GM19397 (cell line): ENCODE measurements around the gene LCORL.
"Not testable (repeated sequence)": the region's sequence is repeated elsewhere in the genome, so short reads cannot be mapped to it uniquely, and the experiment has no call there.

Source experiments
- ATAC-seq: cut with Tn5 transposase; IDR thresholded peaks from one replicate; pipeline ENCODE4 v1.9.1; 2021; ENCODE audit warnings: mild to moderate bottlenecking, moderate library complexity; ENCODE audit not compliant: unreplicated experiment

Gene LCORL

DNA sequence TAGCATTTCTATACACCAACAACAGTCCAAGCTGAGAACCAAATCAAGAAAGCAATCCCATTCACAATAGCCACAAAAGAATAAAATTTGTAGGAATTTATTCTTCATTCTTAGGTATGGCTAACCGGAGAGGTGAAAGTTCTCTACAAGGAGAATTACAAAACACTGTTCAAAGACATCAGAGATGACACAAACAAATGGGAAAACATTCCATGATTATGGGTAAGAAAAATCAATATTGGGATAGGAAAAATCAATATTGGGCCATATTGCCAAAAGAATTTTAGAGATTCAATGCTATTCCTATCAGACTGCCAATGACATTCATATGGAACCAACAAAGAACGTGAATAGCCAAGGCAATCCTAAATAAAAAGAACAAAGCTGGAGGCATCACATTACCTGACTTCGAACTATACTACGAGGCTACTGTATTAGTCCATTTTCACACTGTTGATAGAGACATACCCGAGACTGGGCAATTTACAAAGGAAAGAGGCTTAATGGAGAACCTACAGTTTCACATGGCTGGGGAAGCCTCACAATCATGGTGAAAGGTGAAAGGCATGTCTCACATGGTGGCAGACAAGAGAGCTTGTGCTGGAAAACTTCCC is 161.7 kb downstream of the LCORL start:
- no peak for ATAC-seq

DNA sequence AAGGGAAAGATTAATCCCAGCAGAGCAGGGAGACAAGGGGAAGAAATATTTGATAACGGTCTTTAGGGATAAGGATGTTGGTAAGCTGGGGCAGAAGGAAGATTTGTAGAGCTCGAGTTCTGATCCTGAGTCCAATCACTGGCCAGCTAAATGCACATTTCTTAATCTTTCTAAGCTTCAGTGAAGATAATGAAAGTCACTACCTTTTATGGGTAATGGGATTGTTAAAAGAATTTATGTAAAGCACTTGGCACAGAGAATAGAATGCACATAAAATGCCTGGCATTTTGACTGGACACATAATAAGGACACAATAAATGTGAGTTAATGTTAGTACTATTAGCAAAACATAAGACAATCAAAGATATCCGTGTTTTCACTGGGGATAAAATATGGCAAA is 167.5 kb downstream of the LCORL start:
- ATAC-seq: no peak

DNA sequence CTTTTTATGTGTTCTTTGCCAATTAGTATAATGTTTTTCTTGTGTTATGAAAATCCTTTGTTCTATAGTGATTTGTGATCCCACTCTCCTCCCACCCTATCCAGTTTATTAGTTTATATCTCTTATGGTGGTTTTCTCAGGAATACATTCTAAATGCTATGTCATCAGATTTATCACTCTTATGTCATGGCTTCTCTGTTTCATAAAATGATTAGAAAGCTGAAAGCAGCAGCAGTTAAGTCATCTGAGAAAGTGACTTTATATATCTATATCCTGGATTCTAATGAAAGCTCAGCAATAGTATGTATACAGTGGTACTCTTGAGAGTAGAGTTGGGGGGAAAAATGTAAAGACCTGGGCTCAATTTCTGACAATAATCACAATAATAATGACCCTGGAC is 169.6 kb downstream of the LCORL start:
- no peak for ATAC-seq

DNA sequence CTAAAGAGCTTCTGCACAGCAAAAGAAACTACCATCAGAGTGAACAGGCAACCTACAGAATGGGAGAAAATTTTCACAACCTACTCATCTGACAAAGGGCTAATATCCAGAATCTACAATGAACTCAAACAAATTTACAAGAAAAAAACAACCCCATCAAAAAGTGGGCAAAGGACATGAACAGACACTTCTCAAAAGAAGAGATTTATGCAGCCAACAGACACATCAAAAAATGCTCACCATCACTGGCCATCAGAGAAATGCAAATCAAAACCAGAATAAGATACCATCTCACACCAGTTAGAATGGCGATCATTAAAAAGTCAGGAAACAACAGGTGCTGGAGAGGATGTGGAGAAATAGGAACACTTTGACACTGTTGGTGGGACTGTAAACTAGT is 171.3 kb downstream of the LCORL start:
- ATAC-seq: not testable (repeated sequence)

DNA sequence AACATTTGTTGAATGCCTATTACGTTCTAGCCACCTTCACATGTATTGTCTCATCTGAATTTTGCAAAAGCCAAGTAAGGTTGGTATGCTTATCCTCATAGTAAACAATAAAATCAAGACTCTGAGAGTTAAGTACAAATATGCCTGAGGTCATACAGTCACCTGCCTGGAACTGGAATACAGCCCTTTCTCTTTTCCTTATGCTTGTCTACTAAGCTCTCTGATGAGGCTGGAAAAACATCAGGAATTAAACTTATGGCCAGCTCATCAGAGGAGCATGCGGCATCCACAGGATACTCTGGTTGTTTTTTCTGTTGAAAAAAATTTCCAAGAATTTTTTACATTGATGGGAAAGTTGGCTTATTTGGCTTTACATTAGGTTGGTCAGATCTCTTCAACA is 175.3 kb downstream of the LCORL start:
- no peak for ATAC-seq

DNA sequence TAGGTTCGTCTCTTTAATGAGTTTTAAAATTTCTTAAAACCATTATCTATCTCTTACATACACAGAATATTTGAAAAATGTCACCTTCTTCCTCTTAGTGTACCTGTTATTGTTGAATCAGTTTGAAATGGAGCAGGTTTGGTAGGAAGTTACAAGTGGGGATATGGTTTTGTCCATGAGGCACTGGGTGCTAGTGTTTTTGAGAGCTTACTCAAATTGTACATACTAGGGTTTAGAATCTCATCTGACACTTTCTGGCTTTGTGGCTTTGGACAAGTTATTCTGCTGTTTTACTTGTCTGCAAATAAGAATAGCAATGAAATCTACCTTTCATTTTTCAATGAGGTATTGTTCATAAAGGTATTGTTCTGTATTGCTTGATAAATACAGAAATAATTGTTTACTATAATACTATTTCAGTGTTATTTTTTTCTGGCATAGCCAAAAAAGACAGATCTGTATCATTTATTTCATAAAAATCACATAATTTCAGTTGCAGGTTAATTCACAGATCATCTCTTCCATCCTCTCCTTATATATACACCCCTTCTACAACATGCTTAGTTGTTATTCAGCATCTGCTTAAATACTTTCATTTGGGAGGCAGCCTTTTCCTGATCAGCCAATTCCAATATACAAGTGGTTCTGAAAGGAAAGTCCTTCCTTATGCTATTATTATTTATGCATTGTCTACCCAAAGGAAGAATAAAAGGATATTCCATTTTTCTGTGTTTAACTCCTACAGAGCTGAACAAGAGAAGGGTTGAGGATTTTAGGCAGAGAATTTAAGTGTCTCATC is 197.5 kb downstream of the LCORL start:
- ATAC-seq: no peak

DNA sequence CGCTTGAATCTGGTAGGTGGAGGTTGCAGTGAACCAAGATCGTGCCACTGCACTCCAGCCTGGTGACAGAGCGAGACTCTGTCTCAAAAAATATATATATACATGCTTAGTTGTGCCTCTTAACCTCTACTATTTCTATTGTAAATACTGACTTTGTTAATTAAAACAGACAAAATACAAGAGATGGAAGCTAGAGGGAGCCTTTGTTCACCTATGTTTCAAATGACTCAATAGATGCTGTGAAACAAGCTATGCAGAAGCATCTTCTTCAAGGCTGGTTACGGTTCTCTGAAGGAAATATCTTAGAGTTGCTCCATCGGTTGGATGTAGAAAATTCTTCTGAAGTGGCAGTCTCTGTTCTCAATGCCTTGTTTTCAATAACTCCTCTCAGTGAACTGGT is 204.5 kb downstream of the LCORL start:
- ATAC-seq: peak; percentile 67

DNA sequence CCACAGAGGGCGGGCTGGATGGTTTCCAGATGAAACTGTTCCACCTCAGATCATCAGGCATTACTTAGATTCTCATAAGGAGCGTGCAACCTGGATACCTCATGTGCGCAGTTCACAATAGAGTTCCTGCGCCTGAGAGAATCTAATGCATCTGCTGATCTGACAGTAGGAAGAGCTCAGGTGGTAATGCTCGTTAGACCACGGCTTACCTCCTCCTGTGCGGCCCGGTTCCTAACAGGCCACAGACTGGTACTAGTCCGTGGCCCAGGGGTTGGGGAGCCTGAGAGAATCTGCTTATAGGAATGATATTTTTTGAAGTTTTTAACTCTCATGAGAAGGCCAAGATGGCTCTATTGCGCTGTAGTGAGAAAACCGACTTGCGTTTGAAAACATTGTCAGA is 205.4 kb downstream of the LCORL start:
- no peak for ATAC-seq

DNA sequence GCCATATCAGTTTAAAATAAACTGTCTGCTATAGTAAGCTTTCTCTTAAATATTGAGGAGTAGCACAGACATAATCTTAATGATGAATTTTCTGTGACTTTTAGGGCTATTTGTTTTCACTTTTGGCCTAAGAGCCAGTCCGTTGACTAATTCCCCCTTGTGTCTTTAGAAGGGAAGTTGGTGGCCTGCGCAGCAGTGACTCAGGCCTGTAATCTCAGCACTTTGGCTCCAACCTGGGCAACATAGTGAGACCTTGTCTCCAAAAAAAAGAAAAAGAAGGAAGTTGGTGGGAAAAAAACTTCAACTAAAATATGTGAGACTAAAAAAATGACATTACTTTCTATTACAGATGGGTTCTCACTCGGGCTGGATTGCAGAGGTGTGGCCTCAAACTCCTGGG is 207.4 kb downstream of the LCORL start:
- no peak for ATAC-seq

DNA sequence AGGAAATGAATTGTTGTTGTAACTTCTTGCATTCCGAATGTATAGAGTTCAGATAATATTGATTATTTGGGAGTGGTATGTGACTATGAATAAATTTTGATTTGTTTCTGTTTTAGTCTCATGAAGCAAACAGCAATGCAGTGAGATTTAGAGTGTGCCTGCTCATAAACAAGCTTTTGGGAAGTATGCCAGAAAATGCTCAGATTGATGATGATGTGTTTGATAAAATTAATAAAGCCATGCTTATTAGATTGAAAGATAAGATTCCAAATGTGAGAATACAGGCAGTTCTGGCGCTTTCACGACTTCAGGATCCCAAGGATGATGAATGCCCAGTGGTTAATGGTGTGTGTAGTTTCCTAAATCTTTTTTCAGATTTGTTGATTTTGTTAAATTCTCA is 208.8 kb downstream of the LCORL start:
- ATAC-seq: no peak

DNA sequence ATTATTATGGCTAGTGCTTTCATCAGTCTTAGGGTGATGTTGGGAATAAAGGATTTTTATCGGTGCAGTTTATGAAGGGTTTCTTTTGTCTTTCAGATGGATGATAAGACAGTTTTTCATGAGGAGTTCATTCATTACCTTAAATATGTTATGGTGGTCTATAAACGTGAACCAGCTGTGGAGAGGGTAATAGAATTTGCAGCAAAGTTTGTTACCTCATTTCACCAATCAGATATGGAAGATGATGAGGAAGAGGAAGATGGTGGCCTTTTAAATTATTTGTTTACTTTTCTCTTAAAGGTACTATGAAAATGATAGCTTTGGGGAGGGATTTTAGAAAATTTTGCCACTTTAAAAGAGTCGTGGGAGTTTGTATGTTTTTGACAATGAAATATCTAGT is 209.4 kb downstream of the LCORL start:
- ATAC-seq: no peak

DNA sequence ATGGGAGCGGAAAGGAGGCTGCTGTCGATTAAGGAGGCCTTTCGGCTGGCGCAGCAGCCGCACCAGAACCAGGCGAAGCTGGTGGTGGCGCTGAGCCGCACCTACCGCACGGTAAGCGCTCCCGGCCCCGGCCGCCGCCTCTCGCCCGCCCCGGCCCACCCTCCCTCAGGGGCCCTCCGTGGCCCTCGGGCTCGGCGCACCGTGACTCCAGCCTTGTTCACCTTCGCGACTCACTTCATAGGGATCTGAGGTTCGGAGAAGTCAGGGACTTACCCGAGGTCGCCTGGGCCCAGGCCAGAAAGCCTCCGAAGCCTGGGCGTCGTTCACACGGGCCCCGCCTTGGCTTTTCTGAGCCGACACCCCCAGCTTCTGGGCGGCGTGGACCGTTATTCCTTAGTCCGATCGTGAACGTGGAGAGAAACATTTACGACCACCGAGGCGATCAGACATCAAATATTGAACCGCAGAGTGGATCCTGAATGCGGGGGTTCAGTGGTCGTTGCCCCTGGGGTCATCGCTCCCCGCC is 210.4 kb downstream of the LCORL start:
- ATAC-seq: peak; percentile 32

DNA sequence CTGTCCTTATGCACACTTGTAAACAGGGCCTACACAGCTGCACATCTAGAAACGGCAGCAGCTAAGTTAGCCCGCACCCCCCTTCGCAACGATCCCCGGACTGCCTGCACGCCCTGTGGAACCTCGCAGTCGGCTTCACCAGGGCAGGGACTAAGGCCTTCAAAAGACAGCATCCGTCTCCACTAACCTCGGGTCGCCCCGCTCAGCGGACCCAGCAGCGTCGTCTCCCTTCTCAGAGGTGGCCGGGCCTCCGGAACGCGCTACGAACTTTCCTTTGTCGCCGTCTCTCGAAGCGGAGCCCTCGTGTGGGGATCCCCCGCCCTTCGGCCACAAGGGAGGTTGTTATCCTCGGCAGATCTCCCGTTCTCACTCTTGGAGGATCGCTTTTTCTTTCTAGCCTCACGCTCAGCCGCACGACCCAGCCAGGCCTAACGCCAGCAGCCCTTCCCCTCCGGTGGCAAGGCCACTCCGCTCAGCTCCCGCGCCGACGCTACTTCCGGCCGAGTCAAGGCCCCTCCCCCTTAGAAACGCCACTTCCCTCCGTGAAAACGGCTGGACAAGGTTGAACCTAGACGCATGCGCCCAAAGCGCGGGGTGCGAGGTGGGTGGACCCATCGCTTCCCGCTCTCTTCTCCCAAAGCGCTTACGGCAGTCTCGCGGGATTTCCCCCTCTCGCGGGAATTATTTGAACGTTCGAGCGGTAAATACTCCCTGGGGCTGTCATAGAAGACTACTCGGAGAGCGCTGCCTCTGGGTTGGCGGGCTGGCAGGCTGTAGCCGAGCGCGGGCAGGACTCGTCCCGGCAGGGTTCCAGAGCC is 211.1 kb downstream of the LCORL start, which contains the start of the genes DCAF16 and NCAPG:
TSS of gene DCAF16 (minus strand) at position 498 of the 818 bp plus-strand sequence. CDS start 6,616 bp downstream, outside the sequence.
TSS of gene NCAPG (plus strand) at position 720 of the 818 bp plus-strand sequence. CDS start 99 bp downstream, outside the sequence.
- ATAC-seq: peak; percentile 96

DNA sequence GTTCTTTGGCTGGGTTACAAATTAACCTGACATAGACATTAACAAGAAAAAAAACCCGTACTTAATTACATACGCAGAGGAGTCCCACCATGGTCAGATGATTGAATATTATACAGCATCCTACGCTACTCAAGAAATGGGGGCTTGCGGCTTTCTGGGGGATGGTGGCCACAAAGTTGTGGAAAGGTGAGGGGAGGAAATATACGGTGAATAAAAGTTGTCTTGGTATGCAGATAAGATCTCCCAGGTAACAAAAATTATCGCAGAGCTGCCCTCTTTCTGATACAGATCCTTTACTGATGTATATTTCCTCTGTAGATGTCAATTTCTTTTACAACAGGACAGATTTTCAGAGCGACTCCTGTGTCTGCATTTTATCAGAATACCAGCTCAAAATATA is 211.9 kb downstream of the LCORL start:
- no peak for ATAC-seq

DNA sequence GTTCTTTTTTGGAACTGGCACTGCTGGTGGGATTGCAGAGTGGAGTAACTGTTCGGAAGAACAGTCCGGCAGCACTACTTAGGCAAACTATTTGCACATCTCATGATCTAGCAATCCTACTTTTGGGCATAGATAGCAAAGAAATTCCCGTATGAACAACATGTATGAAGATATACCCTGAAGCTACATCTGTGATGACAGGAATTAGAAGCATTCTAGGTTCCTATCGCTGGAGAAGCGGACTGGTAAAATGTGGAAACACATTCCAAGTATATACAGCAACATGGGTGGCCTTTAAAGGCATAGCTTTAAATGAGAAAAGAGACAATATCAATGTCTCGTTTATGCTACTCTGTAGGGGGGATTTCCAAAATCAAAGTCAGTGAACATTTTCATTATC is 214.1 kb downstream of the LCORL start:
- no peak for ATAC-seq

DNA sequence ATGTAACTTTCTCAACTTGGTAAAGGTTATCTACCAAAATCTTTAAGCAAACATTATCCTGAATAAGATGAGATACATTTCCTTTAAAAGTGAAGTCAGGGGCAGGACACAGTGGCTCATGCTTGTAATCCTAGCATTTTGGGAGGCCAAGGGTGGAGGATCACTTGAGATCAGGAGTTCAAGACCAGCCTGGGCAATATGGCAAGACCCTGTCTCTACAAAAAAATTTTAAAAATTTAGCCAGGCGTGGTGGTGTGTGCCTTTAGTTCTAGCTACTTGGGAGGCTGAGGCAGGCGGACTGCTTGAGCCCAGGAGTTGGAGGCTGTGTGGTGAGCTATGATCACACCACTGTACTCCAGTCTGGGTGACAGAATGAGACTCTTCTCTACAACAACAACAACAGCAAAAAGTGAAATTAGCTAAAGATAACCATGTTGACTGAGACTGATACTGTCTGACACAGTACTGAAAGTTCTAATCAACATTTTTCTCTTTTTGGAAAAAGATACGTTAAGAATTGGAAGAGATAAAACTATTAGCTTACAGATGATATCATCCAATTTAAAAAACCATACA is 215.9 kb downstream of the LCORL start:
- no peak for ATAC-seq

DNA sequence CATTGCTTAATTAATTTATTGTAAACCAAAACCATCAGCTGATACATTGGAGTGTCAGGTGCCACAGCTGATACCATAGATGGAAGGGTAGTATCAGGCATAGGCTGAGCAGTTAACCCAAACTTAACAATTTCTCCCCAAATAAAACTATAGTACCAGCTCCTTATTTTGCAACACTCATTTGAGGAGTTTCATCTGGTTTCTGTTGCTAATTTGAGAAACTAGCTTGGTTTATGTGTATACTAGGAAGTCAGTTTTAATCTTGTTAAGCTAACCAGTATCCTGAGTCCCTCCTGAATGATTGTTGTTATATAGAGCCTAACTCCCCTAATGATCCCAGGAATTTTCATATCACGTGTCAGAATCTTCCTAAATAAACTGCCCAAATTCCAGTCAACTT is 223.7 kb downstream of the LCORL start:
- no peak for ATAC-seq

DNA sequence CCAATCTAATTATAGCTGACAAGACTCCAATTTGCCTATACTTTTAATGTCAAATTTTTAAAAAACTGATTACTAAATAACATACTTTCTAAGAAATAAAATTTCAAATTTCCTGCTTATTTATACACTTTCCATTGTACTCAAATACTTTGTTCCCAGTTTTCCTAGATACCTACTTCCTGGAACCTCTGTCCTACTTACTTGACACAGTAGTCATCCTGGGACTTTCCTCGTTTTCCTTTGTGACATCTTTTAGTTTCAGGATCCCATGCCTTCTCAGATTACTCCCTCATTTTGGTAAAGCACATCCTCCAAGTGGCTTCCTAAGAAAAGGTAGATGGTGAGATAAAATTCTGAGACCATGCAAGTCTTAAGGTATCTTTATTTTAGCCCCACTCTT is 226.8 kb downstream of the LCORL start:
- ATAC-seq: no peak
